ENCODE measurements around the gene CRACDL.
A peak's percentile ranks its signal among the peaks of the same experiment; 100 is the strongest.

Gene CRACDL

GRCh38 chr2:98771264-98771663, 164.8 kb downstream of the CRACDL start:
- Histone ChIP-seq H3K4me3 (replicated peaks; ENCODE audit: insufficient read depth, low read length) (peak overlapping the region; percentile 15; the same call in 1 of the 2 replicates), H3K27me3 (ENCODE audit: insufficient read depth, poor library complexity, severe bottlenecking) (no peaks in the 10 kb centered on the region), H3K27ac (replicated peaks) (peak overlapping the region; percentile 68; the same call in 1 of the 2 replicates)
- DNase-seq (ENCODE audit: low read depth in 1 of 2, low spot score in 1 of 2): no peak
- TF ChIP-seq, protein P1, sequence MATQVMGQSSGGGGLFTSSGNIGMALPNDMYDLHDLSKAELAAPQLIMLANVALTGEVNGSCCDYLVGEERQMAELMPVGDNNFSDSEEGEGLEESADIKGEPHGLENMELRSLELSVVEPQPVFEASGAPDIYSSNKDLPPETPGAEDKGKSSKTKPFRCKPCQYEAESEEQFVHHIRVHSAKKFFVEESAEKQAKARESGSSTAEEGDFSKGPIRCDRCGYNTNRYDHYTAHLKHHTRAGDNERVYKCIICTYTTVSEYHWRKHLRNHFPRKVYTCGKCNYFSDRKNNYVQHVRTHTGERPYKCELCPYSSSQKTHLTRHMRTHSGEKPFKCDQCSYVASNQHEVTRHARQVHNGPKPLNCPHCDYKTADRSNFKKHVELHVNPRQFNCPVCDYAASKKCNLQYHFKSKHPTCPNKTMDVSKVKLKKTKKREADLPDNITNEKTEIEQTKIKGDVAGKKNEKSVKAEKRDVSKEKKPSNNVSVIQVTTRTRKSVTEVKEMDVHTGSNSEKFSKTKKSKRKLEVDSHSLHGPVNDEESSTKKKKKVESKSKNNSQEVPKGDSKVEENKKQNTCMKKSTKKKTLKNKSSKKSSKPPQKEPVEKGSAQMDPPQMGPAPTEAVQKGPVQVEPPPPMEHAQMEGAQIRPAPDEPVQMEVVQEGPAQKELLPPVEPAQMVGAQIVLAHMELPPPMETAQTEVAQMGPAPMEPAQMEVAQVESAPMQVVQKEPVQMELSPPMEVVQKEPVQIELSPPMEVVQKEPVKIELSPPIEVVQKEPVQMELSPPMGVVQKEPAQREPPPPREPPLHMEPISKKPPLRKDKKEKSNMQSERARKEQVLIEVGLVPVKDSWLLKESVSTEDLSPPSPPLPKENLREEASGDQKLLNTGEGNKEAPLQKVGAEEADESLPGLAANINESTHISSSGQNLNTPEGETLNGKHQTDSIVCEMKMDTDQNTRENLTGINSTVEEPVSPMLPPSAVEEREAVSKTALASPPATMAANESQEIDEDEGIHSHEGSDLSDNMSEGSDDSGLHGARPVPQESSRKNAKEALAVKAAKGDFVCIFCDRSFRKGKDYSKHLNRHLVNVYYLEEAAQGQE (IDR thresholded peaks at IDR 0.05; ENCODE audit: insufficient replicate concordance, low read depth): no peak
- TF ChIP-seq GABPA (IDR thresholded peaks at IDR 0.05; ENCODE audit: low read depth) (no peak), SPI1 (IDR thresholded peaks at IDR 0.05; ENCODE audit: borderline replicate concordance, low read depth) (no peak)

- H3K27ac ChIP-seq (replicated peaks): no peak overlapping the region
- no peak for DNase-seq (ENCODE audit: low read depth in 1 of 2, low spot score in 1 of 2)
- TF ChIP-seq SPI1 (IDR thresholded peaks at IDR 0.05; ENCODE audit: borderline replicate concordance, low read depth) (no peak), GABPA (IDR thresholded peaks at IDR 0.05; ENCODE audit: low read depth) (no peak), POLR2AphosphoS5 (IDR thresholded peaks at IDR 0.05; ENCODE audit: low read depth) (no peak), CTCF (IDR thresholded peaks at IDR 0.05; ENCODE audit: insufficient read depth, low read length) (no peak)
- TF ChIP-seq, protein P1 (IDR thresholded peaks at IDR 0.05; ENCODE audit: insufficient replicate concordance, low read depth): no peak
- no peaks in the 10 kb centered on the region for H3K27me3 ChIP-seq (ENCODE audit: insufficient read depth, poor library complexity, severe bottlenecking)
- no peak overlapping the region for H3K4me3 ChIP-seq (replicated peaks; ENCODE audit: insufficient read depth, low read length)
Observed at GRCh38 chr2:98769784-98770183, 166.2 kb downstream of the CRACDL start.

DNA sequence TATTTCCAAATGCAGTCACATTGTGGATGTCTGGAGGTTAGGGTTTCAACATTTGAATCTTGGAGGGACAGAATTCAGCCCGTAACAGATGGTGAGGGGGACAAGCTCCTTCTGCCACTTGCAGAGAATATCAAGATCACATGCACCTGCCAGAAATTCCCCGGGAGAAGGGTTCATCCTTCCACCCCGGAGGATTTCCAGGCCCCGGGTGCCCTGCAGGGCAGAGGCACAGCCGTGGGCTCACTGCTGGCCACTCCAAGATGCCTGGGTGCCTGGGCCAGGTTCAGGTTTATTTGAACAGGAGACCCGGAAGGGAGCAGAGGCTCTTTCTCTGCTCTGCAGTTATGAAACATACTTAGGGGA, 166.9 kb downstream of the CRACDL start:
- no peak for TF ChIP-seq POLR2AphosphoS5 (IDR thresholded peaks at IDR 0.05; ENCODE audit: low read depth)
- TF ChIP-seq, protein P1 (IDR thresholded peaks at IDR 0.05; ENCODE audit: insufficient replicate concordance, low read depth): no peak
- TF ChIP-seq GABPA (IDR thresholded peaks at IDR 0.05; ENCODE audit: low read depth): no peak
- no peak for TF ChIP-seq SPI1 (IDR thresholded peaks at IDR 0.05; ENCODE audit: borderline replicate concordance, low read depth)
- no peak for TF ChIP-seq CTCF (IDR thresholded peaks at IDR 0.05; ENCODE audit: insufficient read depth, low read length)
- no peak for DNase-seq (ENCODE audit: low read depth in 1 of 2, low spot score in 1 of 2)
- Histone ChIP-seq H3K27ac (replicated peaks) (no peak overlapping the region), H3K27me3 (ENCODE audit: insufficient read depth, poor library complexity, severe bottlenecking) (no peaks in the 10 kb centered on the region), H3K4me3 (replicated peaks; ENCODE audit: insufficient read depth, low read length) (no peak overlapping the region)
